Measurements from ENCODE around the gene AKR1C1. TPM values are rescaled to one million over a fixed set of nuclear protein-coding genes. Genes with fewer than 3 reads are reported as not detected.
"Not testable (repeated sequence)": the region's sequence is repeated elsewhere in the genome, so short reads cannot be mapped to it uniquely, and the experiment has no call there.

Gene AKR1C1
- total and polyA plus RNA-seq, 2 donors (not counting 1 experiment from before 2014, with no cell fraction given) = 0.25 TPM; not detected in 1

DNA sequence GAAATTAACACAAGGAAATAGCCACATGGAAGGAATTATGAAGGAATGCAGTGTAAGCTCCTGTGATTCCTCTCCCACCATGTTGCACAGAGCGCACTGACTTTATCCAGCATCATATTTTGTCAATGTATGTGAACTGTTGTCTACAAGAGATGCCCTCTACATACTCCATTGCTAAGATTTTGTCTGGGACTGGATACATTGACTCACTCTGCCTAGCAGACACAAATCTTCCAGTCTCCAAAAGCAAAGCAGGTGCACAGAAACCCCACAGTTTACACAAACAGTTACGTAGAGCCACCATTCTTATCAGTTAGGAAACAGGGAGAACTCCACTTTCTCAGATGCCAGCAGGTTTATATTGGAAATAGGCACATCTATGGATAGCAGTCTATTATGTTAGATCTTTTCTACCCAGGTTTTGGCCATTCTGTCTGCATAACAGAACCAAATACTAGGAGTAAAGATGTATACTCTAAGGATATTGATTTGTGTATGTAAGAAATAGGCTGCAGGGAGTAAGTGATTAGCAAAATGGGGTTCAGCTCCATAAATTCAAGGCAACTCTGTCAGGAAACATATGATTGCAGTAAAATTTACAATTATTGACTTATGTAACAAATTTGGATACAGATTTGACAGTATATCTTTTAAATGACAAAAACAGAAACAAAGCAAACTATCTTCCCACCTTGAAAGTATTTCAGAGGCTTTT, 39.0 kb downstream of the AKR1C1 start:
- no peak overlapping the region for H3K9ac ChIP-seq (ENCODE audit: low read length)
- TF ChIP-seq, protein P1, sequence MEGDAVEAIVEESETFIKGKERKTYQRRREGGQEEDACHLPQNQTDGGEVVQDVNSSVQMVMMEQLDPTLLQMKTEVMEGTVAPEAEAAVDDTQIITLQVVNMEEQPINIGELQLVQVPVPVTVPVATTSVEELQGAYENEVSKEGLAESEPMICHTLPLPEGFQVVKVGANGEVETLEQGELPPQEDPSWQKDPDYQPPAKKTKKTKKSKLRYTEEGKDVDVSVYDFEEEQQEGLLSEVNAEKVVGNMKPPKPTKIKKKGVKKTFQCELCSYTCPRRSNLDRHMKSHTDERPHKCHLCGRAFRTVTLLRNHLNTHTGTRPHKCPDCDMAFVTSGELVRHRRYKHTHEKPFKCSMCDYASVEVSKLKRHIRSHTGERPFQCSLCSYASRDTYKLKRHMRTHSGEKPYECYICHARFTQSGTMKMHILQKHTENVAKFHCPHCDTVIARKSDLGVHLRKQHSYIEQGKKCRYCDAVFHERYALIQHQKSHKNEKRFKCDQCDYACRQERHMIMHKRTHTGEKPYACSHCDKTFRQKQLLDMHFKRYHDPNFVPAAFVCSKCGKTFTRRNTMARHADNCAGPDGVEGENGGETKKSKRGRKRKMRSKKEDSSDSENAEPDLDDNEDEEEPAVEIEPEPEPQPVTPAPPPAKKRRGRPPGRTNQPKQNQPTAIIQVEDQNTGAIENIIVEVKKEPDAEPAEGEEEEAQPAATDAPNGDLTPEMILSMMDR (IDR thresholded peaks at IDR 0.05) = no peak
- no peak for TF ChIP-seq EZH2 (IDR thresholded peaks at IDR 0.05; ENCODE audit: borderline replicate concordance, insufficient read depth, low read depth, low read length, poor library complexity, severe bottlenecking)
- Mint-ChIP-seq H3K4me3 (no peak overlapping the region), H3K27me3 (no peaks in the 10 kb centered on the region), H3K27ac (no peak overlapping the region), H3K4me1 (no peaks in the 10 kb centered on the region), H3K9me3 (ENCODE audit: insufficient read depth) (no peaks in the 10 kb centered on the region)
- H4K20me1 ChIP-seq (ENCODE audit: control insufficient read depth, insufficient read depth, low read length, poor library complexity, severe bottlenecking) = no peaks in the 10 kb centered on the region
- H3K4me1 ChIP-seq (ENCODE audit: control insufficient read depth in 2 of 2, insufficient read depth in 2 of 2, low read length in 2 of 2) = no peaks in the 10 kb centered on the region
- H3K36me3 ChIP-seq (replicated peaks in 1 of 2; ENCODE audit: control extremely low read depth in 1 of 2, control insufficient read depth in 1 of 2, extremely low read depth in 1 of 2, insufficient read depth in 2 of 2, low read length in 1 of 2) = no peaks in the 10 kb centered on the region
- H3K4me2 ChIP-seq (replicated peaks; ENCODE audit: low read depth, low read length, poor library complexity, severe bottlenecking) = no peak overlapping the region
- no peak overlapping the region for H3K27ac ChIP-seq (ENCODE audit: low read length in 2 of 2)
- H3K27me3 ChIP-seq (replicated peaks in 1 of 4; ENCODE audit: control extremely low read depth in 1 of 4, control insufficient read depth in 3 of 4, insufficient read depth in 4 of 4, low read length in 3 of 4) = no peaks in the 10 kb centered on the region
- peaks cover 0 to 4% (median 0%) of the 10 kb centered on the region in 3 donors for H3K9me3 ChIP-seq (ENCODE audit: control extremely low read depth in 1 of 3, control insufficient read depth in 2 of 3, insufficient read depth in 1 of 3, low read length in 2 of 3)
- no peak overlapping the region for H2AFZ ChIP-seq (ENCODE audit: insufficient read depth, low read depth, low read length, poor library complexity, severe bottlenecking)
- H3K79me2 ChIP-seq (ENCODE audit: control insufficient read depth, insufficient read depth, low read length) = no peaks in the 10 kb centered on the region
- POLR2A ChIA-PET = no interaction called here
- CTCF ChIA-PET = no interaction called here
- no peak overlapping the region for H3K4me3 ChIP-seq (ENCODE audit: control extremely low read depth in 1 of 5, extremely low read depth in 1 of 5, insufficient read depth in 1 of 5, low read depth in 2 of 5, low read length in 4 of 5)
- intact Hi-C loops (cut with micrococcal nuclease) = loop anchor here (1.0 kb wide), 1 partner anchor 41 kb away; no protein-coding TSS in a partner anchor
- no peak for ATAC-seq (ENCODE audit: low read depth)
- DNase-seq = no peak
- WGBS (ENCODE audit: insufficient coverage) = no CpG with 5 or more reads among the region's 2 CpGs

DNA sequence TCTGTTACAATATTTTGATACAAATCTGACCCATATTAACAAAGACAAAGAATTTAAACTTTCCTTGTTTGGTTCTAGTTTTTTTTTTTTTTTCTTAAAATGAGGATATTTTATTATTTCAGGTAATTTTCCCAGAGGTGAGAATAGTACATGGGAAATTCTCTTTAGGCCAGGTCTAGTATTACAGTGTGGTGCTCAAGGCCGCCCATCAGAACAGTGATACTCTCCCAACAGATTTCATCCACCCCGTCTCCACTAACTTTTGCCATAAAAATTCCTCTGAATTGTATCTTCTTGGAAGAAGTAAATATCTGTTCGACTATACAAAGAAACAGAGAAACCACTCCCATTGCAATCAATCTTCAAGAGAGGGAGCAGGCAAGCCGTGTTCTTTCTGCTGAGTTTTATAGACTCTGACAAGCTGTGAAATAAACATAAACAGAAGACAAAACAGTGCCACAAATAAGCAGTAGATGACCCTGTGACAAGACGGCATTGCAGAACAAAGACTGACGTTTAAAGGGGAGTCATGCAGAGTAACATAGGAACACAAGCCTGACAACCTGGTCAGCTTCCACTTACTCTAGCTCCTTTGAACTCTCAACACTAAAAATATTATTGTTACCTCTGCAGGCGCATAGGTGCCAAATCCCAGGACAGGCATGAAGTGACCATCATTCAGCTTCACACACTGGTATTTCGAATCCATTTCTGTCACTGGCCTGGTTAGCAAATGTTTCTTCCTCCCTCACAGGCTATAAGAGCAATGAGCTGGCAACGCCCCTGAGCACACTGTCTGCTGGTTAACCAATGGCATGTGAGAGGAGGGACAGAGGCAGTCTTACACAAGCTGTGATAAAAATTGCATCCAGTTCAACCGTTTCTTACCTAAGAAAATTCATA, 40.2 kb downstream of the AKR1C1 start, which contains the start of gene AKR1C2:
AKR1C2 (minus strand) TSS at position 731 of the 903 bp plus-strand sequence; CDS start at position 709, 22 bp downstream.
- H3K27me3 Mint-ChIP-seq; H4K20me1 ChIP-seq (ENCODE audit: control insufficient read depth, insufficient read depth, low read length, poor library complexity, severe bottlenecking); DNase-seq; H3K4me1 Mint-ChIP-seq; POLR2A ChIA-PET; H3K4me2 ChIP-seq (replicated peaks; ENCODE audit: low read depth, low read length, poor library complexity, severe bottlenecking); H3K4me3 Mint-ChIP-seq; H3K4me3 ChIP-seq (ENCODE audit: control extremely low read depth in 1 of 5, extremely low read depth in 1 of 5, insufficient read depth in 1 of 5, low read depth in 2 of 5, low read length in 4 of 5); H3K9me3 ChIP-seq (ENCODE audit: control extremely low read depth in 1 of 3, control insufficient read depth in 2 of 3, insufficient read depth in 1 of 3, low read length in 2 of 3); H3K79me2 ChIP-seq (ENCODE audit: control insufficient read depth, insufficient read depth, low read length); ATAC-seq (ENCODE audit: low read depth); H3K27ac ChIP-seq (ENCODE audit: low read length in 2 of 2); H3K27ac Mint-ChIP-seq; H3K36me3 ChIP-seq (replicated peaks in 1 of 2; ENCODE audit: control extremely low read depth in 1 of 2, control insufficient read depth in 1 of 2, extremely low read depth in 1 of 2, insufficient read depth in 2 of 2, low read length in 1 of 2); H3K9me3 Mint-ChIP-seq (ENCODE audit: insufficient read depth); H3K9ac ChIP-seq (ENCODE audit: low read length); CTCF ChIA-PET; H3K4me1 ChIP-seq (ENCODE audit: control insufficient read depth in 2 of 2, insufficient read depth in 2 of 2, low read length in 2 of 2); H3K27me3 ChIP-seq (replicated peaks in 1 of 4; ENCODE audit: control extremely low read depth in 1 of 4, control insufficient read depth in 3 of 4, insufficient read depth in 4 of 4, low read length in 3 of 4); H2AFZ ChIP-seq (ENCODE audit: insufficient read depth, low read depth, low read length, poor library complexity, severe bottlenecking); intact Hi-C loops (cut with micrococcal nuclease): not testable (repeated sequence)
- WGBS (ENCODE audit: insufficient coverage) = no CpG with 5 or more reads among the region's 10 CpGs

DNA sequence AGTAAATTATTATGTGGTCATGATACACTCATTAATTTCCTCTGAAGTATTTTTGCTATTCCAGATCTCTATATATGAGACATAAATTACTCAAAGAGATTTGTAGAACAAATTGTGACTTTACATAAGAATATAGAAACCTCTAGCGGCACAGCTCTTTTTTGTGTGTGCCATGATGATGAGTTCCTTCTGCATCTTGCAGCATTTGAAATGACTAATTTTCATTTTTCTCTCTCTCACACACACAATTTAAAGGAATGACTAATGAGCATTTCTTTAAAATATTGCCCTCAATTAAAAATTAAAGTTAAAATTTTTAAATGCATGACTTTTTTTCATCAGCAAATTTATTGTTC, 40.8 kb downstream of the AKR1C1 start:
- intact Hi-C loops (cut with micrococcal nuclease); CTCF ChIA-PET; H3K79me2 ChIP-seq (ENCODE audit: control insufficient read depth, insufficient read depth, low read length); H3K4me1 ChIP-seq (ENCODE audit: control insufficient read depth in 2 of 2, insufficient read depth in 2 of 2, low read length in 2 of 2); POLR2A ChIA-PET; H3K27ac ChIP-seq (ENCODE audit: low read length in 2 of 2); DNase-seq; H3K9ac ChIP-seq (ENCODE audit: low read length); H4K20me1 ChIP-seq (ENCODE audit: control insufficient read depth, insufficient read depth, low read length, poor library complexity, severe bottlenecking); H3K27me3 Mint-ChIP-seq; H3K27me3 ChIP-seq (replicated peaks in 1 of 4; ENCODE audit: control extremely low read depth in 1 of 4, control insufficient read depth in 3 of 4, insufficient read depth in 4 of 4, low read length in 3 of 4); H3K4me1 Mint-ChIP-seq; H3K9me3 Mint-ChIP-seq (ENCODE audit: insufficient read depth); ATAC-seq (ENCODE audit: low read depth); H3K4me2 ChIP-seq (replicated peaks; ENCODE audit: low read depth, low read length, poor library complexity, severe bottlenecking); H3K27ac Mint-ChIP-seq; H3K4me3 Mint-ChIP-seq; H3K36me3 ChIP-seq (replicated peaks in 1 of 2; ENCODE audit: control extremely low read depth in 1 of 2, control insufficient read depth in 1 of 2, extremely low read depth in 1 of 2, insufficient read depth in 2 of 2, low read length in 1 of 2); H3K4me3 ChIP-seq (ENCODE audit: control extremely low read depth in 1 of 5, extremely low read depth in 1 of 5, insufficient read depth in 1 of 5, low read depth in 2 of 5, low read length in 4 of 5); H2AFZ ChIP-seq (ENCODE audit: insufficient read depth, low read depth, low read length, poor library complexity, severe bottlenecking); H3K9me3 ChIP-seq (ENCODE audit: control extremely low read depth in 1 of 3, control insufficient read depth in 2 of 3, insufficient read depth in 1 of 3, low read length in 2 of 3): not testable (repeated sequence)
- WGBS (ENCODE audit: insufficient coverage) = no CpG with 5 or more reads among the region's 1 CpG
